Endothelial cell (in vitro differentiated cells): ENCODE data around the gene SLC16A6. TPM values are rescaled to one million over a fixed set of nuclear protein-coding genes. Genes with fewer than 3 reads are reported as not detected.

Experiments
- DNase-seq: peaks from one replicate; pipeline ENCODE4 v3.0.0; 2021; ENCODE audit warnings: low spot score
- H3K27ac Mint-ChIP-seq: one replicate; pipeline ENCODE4 v1.8.0; 2021; ENCODE audit warnings: mixed read lengths, inconsistent platforms; ENCODE audit not compliant: unreplicated experiment
- H3K27me3 Mint-ChIP-seq: one replicate; pipeline ENCODE4 v1.8.0; 2021; ENCODE audit warnings: mild to moderate bottlenecking, moderate library complexity, mixed read lengths, inconsistent platforms; ENCODE audit not compliant: unreplicated experiment
- H3K36me3 Mint-ChIP-seq: one replicate; pipeline ENCODE4 v1.8.0; 2021; ENCODE audit warnings: mild to moderate bottlenecking, low read depth, mixed read lengths, inconsistent platforms; ENCODE audit not compliant: unreplicated experiment
- H3K4me1 Mint-ChIP-seq: one replicate; pipeline ENCODE4 v1.8.0; 2021; ENCODE audit warnings: mild to moderate bottlenecking, mixed read lengths, inconsistent platforms; ENCODE audit not compliant: unreplicated experiment
- H3K4me3 Mint-ChIP-seq: one replicate; pipeline ENCODE4 v1.8.0; 2021; ENCODE audit warnings: mild to moderate bottlenecking, mixed read lengths, inconsistent platforms; ENCODE audit not compliant: unreplicated experiment
- H3K9me3 Mint-ChIP-seq: one replicate; pipeline ENCODE4 v1.8.0; 2021; ENCODE audit warnings: mixed read lengths, inconsistent platforms; ENCODE audit not compliant: unreplicated experiment
- total RNA-seq: library from RNA; stranded (reverse); fragmentation: NEBNext Ultra II Directional; extraction: Animal tissue kit (Norgen Biotek cat#: 25700); gene quantifications from one replicate; pipeline ENCODE4 v1.2.1, GENCODE V29; 2021; ENCODE audit not compliant: unreplicated experiment
- TF ChIP-seq, protein P1 (sequence below): fragments of 200-600 bp; sonication (generic); IDR thresholded peaks from one replicate; pipeline ENCODE4 v1.5.0; 2021; ENCODE audit warnings: antibody characterized with exemption; ENCODE audit not compliant: unreplicated experiment

SLC16A6 gene
- total RNA-seq, 1 donor from 2014 or later: 2.4 TPM

DNA sequence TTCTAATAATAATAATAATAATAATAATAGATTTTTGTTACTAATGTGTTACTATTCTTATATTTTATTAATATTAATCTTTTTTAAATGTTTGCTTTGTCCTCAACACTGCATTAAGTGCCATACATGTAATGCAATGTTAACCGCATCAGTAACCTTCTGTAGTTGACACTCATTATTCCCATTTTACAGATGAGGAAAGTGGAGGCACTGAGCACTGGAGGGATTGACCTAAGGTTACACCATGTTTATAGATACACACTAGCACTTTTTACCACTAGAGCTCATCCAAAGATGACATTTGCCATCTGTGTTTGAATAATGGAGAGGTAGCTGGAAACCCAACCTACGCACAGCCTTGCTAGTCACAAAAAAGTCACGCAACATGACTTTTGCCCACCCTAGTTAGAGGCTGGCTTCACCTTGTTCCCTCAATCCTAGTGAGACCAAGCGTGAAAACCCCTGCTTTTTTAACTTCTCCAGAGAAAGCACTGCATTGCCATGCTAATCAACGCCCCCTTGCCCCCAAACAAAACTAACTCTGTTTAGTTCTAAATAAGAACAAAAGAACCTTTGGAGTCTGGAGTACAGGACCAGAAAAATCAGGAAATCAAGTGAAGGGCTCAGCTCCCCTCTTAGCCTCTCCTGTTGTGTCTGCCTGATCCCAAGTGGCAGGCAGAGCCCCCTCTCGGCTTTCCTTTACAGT lies 2.7 kb upstream of the SLC16A6 start:
- TF ChIP-seq, protein P1, sequence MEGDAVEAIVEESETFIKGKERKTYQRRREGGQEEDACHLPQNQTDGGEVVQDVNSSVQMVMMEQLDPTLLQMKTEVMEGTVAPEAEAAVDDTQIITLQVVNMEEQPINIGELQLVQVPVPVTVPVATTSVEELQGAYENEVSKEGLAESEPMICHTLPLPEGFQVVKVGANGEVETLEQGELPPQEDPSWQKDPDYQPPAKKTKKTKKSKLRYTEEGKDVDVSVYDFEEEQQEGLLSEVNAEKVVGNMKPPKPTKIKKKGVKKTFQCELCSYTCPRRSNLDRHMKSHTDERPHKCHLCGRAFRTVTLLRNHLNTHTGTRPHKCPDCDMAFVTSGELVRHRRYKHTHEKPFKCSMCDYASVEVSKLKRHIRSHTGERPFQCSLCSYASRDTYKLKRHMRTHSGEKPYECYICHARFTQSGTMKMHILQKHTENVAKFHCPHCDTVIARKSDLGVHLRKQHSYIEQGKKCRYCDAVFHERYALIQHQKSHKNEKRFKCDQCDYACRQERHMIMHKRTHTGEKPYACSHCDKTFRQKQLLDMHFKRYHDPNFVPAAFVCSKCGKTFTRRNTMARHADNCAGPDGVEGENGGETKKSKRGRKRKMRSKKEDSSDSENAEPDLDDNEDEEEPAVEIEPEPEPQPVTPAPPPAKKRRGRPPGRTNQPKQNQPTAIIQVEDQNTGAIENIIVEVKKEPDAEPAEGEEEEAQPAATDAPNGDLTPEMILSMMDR: no peak
- Mint-ChIP-seq H3K36me3 (peaks cover 4% of the 10 kb centered on the region), H3K9me3 (no peaks in the 10 kb centered on the region), H3K27ac (no peak overlapping the region), H3K4me1 (peaks cover 47% of the 10 kb centered on the region), H3K4me3 (no peak overlapping the region), H3K27me3 (peaks cover 10% of the 10 kb centered on the region)
- no peak for DNase-seq

DNA sequence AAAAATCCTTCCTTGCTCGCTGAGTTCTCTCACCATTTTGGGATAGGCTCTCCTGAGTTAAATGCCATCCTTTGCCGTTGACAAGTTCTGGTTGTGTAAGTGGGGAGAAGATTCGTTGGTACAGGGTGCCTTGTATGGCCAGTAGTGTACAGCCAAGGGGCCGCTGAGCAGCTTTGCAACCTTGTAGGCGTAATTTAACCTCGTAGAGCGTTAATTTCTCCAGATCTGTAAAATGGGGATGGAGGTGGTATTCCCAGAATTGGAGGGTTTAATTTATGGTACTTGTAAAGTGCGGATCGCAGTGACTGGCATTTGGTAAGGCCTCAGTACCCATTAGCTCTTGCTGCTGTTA lies 1.7 kb upstream of the SLC16A6 start:
- peak overlapping the region; percentile 82 for H3K4me3 Mint-ChIP-seq
- TF ChIP-seq, protein P1: no peak
- H3K27ac Mint-ChIP-seq: no peak overlapping the region
- peaks cover 51% of the 10 kb centered on the region for H3K4me1 Mint-ChIP-seq
- H3K9me3 Mint-ChIP-seq: no peaks in the 10 kb centered on the region
- H3K27me3 Mint-ChIP-seq: peaks cover 10% of the 10 kb centered on the region
- no peak for DNase-seq
- H3K36me3 Mint-ChIP-seq: peaks cover 4% of the 10 kb centered on the region

DNA sequence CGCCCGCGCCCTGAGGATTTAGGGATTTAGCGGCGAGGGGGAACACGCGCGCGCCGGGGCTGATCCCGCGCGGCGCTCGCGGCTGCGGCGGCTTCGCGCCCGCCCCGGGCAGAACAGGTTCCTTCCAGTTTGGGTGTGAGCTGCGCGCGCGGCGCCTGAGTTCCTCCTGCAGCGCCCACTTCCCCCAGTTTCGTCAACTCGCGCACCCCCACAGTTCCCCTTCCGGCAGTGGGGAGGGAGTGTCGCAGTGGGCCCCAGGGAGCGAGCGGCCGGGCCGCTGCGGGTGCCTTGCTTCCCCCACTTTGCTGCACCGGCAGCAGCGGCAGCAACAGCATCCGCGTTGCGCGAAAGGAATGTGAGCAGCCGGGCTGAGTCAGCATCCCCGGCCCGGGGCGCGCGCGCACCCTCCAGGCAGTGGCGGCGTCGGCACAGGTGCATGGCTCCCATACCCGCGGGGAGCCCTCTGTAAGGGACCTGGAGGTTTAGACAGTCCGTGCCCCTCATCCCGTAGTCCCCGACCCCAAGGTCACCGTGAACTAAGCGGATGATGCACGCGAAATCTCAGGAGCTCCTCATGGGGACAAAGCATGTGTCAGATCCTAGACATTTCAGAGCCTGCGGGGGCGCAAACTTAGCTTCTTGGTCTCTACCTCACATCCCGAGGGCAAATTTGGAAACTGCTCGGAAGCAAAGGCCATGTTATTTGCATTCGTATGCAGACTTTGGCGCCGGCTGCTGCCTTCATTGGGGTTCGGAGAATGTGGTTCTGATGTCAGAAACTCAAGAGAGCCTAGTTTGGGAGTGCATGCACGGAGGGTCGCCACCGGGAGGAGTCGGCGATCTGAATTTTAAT lies 1.1 kb upstream of the SLC16A6 start:
- H3K27me3 Mint-ChIP-seq: peaks cover 10% of the 10 kb centered on the region
- H3K4me1 Mint-ChIP-seq: peaks cover 48% of the 10 kb centered on the region
- DNase-seq: peak; percentile 72

GRCh38 chr17:68290268-68290954 lies 516 bp downstream of the SLC16A6 start:
- DNase-seq: peak; percentile 47
- peak overlapping the region; percentile 90 for H3K4me3 Mint-ChIP-seq
- peaks cover 4% of the 10 kb centered on the region for H3K36me3 Mint-ChIP-seq
- no peaks in the 10 kb centered on the region for H3K9me3 Mint-ChIP-seq
- TF ChIP-seq, protein P1: no peak
- peaks cover 37% of the 10 kb centered on the region for H3K4me1 Mint-ChIP-seq
- H3K27ac Mint-ChIP-seq: peak overlapping the region; percentile 76
- peaks cover 10% of the 10 kb centered on the region for H3K27me3 Mint-ChIP-seq

More for the DNA sequence above, 1.1 kb upstream of the SLC16A6 start:
- Mint-ChIP-seq H3K4me3 (peak overlapping the region; percentile 82), H3K9me3 (no peaks in the 10 kb centered on the region), H3K27ac (no peak overlapping the region), H3K36me3 (peaks cover 4% of the 10 kb centered on the region)
- TF ChIP-seq, protein P1: no peak
